Measurements from ENCODE around the gene DEUP1. TPM values are rescaled to one million over a fixed set of nuclear protein-coding genes. Genes with fewer than 3 reads are reported as not detected.
A peak's percentile ranks its signal among the peaks of the same experiment; 100 is the strongest.

DEUP1 gene
- total RNA-seq, 3 donors from 2014 or later (not counting 1 experiment from before 2014, with no cell fraction given) = not detected

DNA sequence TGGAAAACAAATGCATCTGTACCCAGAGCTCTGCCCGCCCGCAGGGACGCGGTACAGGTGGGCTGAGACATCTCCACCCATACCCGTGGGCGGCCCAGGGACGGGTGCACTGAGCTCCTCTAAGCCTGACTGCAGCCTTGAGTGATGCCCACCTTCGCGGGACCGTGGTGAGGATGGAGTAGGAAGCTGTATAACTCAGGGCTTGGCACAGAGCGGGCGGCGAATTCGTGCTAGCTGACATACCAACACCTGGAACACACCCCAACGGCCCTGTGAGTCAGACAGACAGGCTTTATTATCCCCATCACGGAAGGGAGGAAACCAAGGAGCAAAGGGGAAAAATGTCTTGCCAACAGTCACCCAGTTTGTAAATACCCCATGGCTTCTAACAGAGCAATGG is 150.7 kb downstream of the DEUP1 start:
- H3K9me3 Mint-ChIP-seq = no peaks in the 10 kb centered on the region
- H3K4me3 Mint-ChIP-seq = no peak overlapping the region
- ATAC-seq (no peak), DNase-seq (no peak)
- no peaks in the 10 kb centered on the region for H3K27me3 Mint-ChIP-seq (ENCODE audit: low read depth in 2 of 2)
- Histone ChIP-seq H3K4me1 (ENCODE audit: control insufficient read depth, insufficient read depth, low read length) (no peaks in the 10 kb centered on the region), H3K27me3 (ENCODE audit: control insufficient read depth, insufficient read depth, low read length) (no peaks in the 10 kb centered on the region), H3K27ac (ENCODE audit: low read length) (no peak overlapping the region), H3K9me3 (ENCODE audit: control insufficient read depth, insufficient read depth, low read length) (no peaks in the 10 kb centered on the region), H3K4me3 (ENCODE audit: low read length) (no peak overlapping the region), H3K36me3 (ENCODE audit: control insufficient read depth, insufficient read depth, low read length) (no peaks in the 10 kb centered on the region)
- H3K36me3 Mint-ChIP-seq = no peaks in the 10 kb centered on the region
- TF ChIP-seq, protein P1, sequence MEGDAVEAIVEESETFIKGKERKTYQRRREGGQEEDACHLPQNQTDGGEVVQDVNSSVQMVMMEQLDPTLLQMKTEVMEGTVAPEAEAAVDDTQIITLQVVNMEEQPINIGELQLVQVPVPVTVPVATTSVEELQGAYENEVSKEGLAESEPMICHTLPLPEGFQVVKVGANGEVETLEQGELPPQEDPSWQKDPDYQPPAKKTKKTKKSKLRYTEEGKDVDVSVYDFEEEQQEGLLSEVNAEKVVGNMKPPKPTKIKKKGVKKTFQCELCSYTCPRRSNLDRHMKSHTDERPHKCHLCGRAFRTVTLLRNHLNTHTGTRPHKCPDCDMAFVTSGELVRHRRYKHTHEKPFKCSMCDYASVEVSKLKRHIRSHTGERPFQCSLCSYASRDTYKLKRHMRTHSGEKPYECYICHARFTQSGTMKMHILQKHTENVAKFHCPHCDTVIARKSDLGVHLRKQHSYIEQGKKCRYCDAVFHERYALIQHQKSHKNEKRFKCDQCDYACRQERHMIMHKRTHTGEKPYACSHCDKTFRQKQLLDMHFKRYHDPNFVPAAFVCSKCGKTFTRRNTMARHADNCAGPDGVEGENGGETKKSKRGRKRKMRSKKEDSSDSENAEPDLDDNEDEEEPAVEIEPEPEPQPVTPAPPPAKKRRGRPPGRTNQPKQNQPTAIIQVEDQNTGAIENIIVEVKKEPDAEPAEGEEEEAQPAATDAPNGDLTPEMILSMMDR (IDR thresholded peaks at IDR 0.05) = no peak
- WGBS (ENCODE audit: insufficient coverage) = 94% methylated on average over 16 of the region's 16 CpGs
- no peaks in the 10 kb centered on the region for H3K4me1 Mint-ChIP-seq
- H3K27ac Mint-ChIP-seq = no peak overlapping the region
- intact Hi-C loops (cut with micrococcal nuclease) = no loop called here

DNA sequence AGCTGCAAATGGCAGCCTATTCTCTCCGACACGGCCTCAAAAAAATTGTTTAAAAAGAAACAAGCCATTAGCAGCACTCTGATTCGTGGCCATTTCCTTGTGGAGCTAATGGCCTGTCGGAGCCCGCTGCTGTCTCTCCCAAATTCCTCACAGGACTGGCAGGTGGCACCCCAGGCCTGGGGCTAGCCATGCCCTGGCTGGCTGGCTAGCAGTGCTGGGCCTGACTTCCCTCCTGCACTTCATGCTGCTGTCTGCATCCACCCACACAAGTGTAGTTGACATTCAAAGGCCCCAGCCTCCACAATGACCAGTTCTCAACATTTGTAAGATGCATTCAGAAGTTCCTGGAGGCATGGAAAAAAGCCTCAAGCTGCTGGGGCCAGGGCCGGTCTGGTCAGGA is 151.2 kb downstream of the DEUP1 start:
- H3K27ac ChIP-seq (ENCODE audit: low read length) = no peak overlapping the region
- no peaks in the 10 kb centered on the region for H3K36me3 Mint-ChIP-seq
- intact Hi-C loops (cut with micrococcal nuclease) = no loop called here
- ATAC-seq = no peak
- WGBS (ENCODE audit: insufficient coverage) = 94% methylated on average over 6 of the region's 6 CpGs
- H3K9me3 Mint-ChIP-seq = no peaks in the 10 kb centered on the region
- TF ChIP-seq, protein P1 (IDR thresholded peaks at IDR 0.05) = no peak
- H3K27me3 Mint-ChIP-seq (ENCODE audit: low read depth in 2 of 2) = no peaks in the 10 kb centered on the region
- no peaks in the 10 kb centered on the region for H3K4me1 Mint-ChIP-seq
- no peak overlapping the region for H3K4me3 Mint-ChIP-seq
- no peaks in the 10 kb centered on the region for H3K27me3 ChIP-seq (ENCODE audit: control insufficient read depth, insufficient read depth, low read length)
- DNase-seq = no peak
- no peak overlapping the region for H3K4me3 ChIP-seq (ENCODE audit: low read length)
- no peak overlapping the region for H3K27ac Mint-ChIP-seq
- no peaks in the 10 kb centered on the region for H3K9me3 ChIP-seq (ENCODE audit: control insufficient read depth, insufficient read depth, low read length)
- no peaks in the 10 kb centered on the region for H3K36me3 ChIP-seq (ENCODE audit: control insufficient read depth, insufficient read depth, low read length)
- H3K4me1 ChIP-seq (ENCODE audit: control insufficient read depth, insufficient read depth, low read length) = no peaks in the 10 kb centered on the region

DNA sequence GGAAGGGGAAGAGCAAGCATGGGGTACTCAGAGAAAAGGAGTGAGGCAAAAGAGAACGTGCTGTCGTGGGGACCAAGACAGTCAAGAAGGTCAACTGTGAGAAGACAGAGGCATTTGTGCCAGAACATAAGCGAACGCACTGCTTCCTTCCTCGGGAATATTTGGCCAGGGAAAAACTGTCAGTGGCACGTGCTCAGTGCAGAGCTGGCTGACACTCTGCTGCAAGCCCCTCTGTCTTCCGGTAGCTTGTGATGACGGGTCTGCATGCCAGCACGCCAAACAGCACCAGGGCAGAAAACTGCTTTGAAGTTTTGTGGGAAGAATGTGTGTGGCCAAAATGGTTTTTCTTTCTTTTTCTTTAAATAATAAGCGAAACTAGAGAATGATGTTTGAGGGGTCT is 152.0 kb downstream of the DEUP1 start:
- H3K27me3 ChIP-seq (ENCODE audit: control insufficient read depth, insufficient read depth, low read length) = no peaks in the 10 kb centered on the region
- H3K9me3 ChIP-seq (ENCODE audit: control insufficient read depth, insufficient read depth, low read length) = no peaks in the 10 kb centered on the region
- H3K36me3 ChIP-seq (ENCODE audit: control insufficient read depth, insufficient read depth, low read length) = no peaks in the 10 kb centered on the region
- H3K4me1 Mint-ChIP-seq = no peaks in the 10 kb centered on the region
- intact Hi-C loops (cut with micrococcal nuclease) = no loop called here
- no peak overlapping the region for H3K27ac ChIP-seq (ENCODE audit: low read length)
- DNase-seq (no peak), ATAC-seq (no peak)
- 79% methylated on average over 10 of the region's 10 CpGs for WGBS (ENCODE audit: insufficient coverage)
- TF ChIP-seq, protein P1 (IDR thresholded peaks at IDR 0.05) = no peak
- no peaks in the 10 kb centered on the region for H3K27me3 Mint-ChIP-seq (ENCODE audit: low read depth in 2 of 2)
- no peak overlapping the region for H3K4me3 Mint-ChIP-seq
- H3K4me1 ChIP-seq (ENCODE audit: control insufficient read depth, insufficient read depth, low read length) = no peaks in the 10 kb centered on the region
- H3K9me3 Mint-ChIP-seq = no peaks in the 10 kb centered on the region
- H3K36me3 Mint-ChIP-seq = no peaks in the 10 kb centered on the region
- H3K27ac Mint-ChIP-seq = peak overlapping the region in 1 of 2 donors; percentile 49
- no peak overlapping the region for H3K4me3 ChIP-seq (ENCODE audit: low read length)

DNA sequence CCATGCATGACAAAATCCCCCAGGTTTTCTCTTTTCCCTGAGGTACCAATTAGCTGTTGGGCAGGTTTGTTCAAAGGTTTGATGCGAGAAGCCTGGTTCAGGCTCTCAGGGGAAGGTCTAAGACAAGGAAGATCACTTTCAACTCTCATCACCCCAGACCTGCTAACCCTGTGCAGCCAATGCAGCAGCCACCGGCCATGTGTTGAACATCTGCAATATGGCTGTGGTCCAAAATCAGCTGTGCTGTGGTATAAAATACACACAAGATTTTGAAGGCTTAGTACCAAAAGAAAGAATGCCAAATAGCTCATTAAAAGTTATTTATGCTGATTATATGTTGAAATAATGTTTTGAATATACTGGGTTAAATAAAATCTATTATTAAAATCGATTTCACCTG is 154.2 kb downstream of the DEUP1 start:
- Mint-ChIP-seq H3K36me3 (no peaks in the 10 kb centered on the region), H3K27ac (no peak overlapping the region), H3K4me1 (no peaks in the 10 kb centered on the region), H3K4me3 (no peak overlapping the region), H3K9me3 (no peaks in the 10 kb centered on the region), H3K27me3 (ENCODE audit: low read depth in 2 of 2) (no peaks in the 10 kb centered on the region)
- intact Hi-C loops (cut with micrococcal nuclease) = no loop called here
- H3K27me3 ChIP-seq (ENCODE audit: control insufficient read depth, insufficient read depth, low read length) = no peaks in the 10 kb centered on the region
- H3K4me1 ChIP-seq (ENCODE audit: control insufficient read depth, insufficient read depth, low read length) = no peaks in the 10 kb centered on the region
- H3K27ac ChIP-seq (ENCODE audit: low read length) = no peak overlapping the region
- DNase-seq (no peak), ATAC-seq (no peak)
- H3K9me3 ChIP-seq (ENCODE audit: control insufficient read depth, insufficient read depth, low read length) = no peaks in the 10 kb centered on the region
- TF ChIP-seq, protein P1 (IDR thresholded peaks at IDR 0.05) = no peak
- no peak overlapping the region for H3K4me3 ChIP-seq (ENCODE audit: low read length)
- 97% methylated on average over 3 of the region's 3 CpGs for WGBS (ENCODE audit: insufficient coverage)
- no peaks in the 10 kb centered on the region for H3K36me3 ChIP-seq (ENCODE audit: control insufficient read depth, insufficient read depth, low read length)

Measured in natural killer cell (primary cell).